CD4-positive, alpha-beta T cell treated with Interleukin-21 for 1 hour (primary cell): ENCODE data around the gene BYSL.
"Not testable (repeated sequence)": the region's sequence is repeated elsewhere in the genome, so short reads cannot be mapped to it uniquely, and the experiment has no call there.

ENCODE experiments used
- DNase-seq: peaks from one replicate; pipeline ENCODE4 v3.0.0-alpha.2; 2020

Gene BYSL

DNA sequence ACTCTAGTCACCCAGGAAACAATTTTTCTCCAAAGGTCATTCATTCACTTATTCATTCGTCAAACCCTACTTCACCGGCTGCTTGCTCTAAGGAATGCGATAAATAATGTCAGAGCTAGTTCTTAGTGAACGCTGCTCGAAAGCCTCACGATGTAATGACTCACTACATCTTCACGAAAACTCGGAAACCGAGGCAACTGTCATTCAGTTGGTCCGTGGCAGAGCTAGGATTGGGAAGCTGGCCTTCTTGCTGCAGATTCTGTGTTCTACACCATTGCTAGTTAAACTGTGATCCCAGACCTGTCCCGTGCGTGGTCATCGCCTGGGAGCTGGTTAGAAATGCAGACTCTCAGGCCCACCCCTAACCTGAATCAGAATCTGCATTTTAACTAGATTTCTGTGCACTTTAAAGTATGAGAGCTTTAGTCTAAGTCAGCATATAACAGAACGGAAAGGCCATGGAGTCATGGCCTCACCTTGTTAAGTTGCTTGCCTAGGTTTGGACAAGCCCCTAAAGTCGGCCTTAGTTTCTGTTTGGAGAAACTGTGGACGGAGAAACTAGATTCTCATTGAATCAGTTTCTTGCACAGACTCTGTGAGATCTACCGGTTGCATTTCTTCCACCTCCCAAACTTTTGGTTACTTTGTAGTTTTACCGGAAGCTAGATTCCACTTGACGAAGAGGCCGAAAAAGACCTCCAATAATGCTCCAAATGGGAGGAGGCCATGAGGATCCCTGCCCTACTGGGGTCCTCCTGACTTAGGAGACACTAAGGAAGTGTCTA is 21.0 kb downstream of the BYSL start:
- no peak for DNase-seq

DNA sequence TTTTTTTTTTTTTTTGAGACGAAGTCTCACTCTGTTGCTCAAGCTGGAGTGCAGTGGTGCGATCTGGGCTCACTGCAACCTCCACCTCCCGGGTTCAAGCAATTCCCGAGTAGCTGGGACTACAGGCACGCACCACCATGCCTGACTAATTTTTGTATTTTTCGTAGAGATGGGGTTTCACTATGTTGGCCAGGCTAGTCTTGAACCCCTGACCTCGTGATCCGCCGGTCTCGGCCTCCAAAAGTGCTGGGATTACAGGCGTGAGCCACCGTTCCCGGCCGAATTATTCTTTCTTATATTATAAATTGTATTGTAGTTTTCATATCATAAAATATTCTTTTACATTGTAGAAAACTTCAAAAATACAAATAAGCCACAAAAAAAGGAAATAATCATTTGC is 21.6 kb downstream of the BYSL start:
- DNase-seq: not testable (repeated sequence)

DNA sequence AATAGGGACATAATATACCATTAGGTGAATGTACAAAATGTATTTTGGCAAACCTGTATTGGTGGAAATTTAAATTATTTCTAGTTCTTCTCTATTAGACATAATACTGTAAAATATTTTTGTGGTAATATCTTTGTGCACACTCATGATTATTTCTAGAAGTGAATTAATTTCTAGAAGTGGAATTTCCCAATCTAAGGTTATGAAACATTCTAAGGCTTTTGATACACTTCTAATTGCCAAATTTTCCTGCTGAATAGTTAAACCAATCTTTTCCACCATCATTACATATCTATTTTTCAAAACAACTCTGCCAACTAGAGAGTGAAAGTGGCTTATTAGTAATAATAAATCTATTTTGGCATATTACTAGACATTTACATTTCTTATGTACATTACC is 22.2 kb downstream of the BYSL start:
- no peak for DNase-seq

DNA sequence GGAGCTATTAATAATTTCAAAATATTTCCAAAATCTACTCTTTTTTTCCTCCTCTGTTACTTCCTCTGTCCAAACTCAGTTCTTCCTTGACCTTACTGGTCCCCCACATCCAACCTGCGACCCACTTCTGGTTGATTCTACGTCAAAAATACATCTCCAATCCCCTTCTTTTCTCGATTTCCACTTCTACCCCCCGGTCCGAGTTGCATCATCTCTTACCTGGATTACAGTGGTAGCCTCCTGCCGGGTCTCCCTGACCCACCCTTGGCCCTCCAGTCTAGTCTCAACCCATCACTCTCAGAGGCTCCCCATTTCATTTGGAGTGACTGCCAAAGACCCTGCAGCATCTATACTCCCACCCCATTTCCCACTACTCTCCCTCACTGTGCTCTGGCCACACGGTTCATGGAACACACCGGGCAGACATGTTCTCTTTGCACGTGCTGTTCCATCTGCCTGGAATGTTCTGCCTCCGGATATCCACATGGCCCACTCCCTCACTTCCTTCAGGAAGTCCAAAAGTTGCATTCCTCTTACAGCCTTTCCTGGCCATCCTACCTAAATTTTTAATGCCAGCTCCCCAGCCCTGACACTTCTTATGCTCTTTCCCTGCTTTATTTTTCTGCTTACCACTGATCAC is 26.4 kb downstream of the BYSL start:
- DNase-seq: no peak

DNA sequence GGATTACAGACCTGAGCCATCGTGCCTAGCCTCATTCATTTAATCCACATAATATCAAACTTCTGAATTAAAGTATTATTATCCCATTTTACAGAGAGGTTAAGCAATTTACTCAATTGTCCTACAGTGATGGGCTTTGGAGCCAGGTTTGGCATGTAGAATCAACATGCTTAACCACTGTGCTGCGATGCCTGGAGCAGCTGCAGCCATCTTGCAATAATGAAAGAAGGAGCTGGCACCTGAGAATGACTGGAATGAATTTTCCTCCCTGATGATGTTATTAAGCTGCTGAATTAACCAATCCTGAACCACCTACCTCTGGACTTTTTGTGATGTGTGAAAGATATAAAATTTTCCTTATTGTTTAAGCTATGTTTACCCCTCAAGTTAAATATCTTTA is 33.4 kb downstream of the BYSL start:
- DNase-seq: no peak

DNA sequence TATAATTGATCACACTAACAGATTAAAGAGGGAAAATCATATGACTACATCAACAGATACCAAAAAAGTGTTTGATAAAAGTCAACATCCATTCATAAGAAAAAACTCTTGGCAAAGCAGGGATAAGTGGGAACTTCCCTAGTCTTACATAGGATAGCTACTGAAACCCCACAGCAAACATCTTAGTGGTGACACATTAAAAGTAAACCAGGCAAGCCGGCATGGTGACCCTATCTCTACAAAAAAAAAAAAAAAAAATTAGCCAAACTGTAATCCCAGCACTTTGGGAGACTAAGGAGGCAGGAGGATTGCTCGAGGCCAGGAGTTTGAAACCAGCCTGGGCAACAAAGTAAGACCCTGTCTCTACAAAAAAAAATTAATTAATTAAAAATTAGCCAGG is 34.1 kb downstream of the BYSL start:
- DNase-seq: no peak

DNA sequence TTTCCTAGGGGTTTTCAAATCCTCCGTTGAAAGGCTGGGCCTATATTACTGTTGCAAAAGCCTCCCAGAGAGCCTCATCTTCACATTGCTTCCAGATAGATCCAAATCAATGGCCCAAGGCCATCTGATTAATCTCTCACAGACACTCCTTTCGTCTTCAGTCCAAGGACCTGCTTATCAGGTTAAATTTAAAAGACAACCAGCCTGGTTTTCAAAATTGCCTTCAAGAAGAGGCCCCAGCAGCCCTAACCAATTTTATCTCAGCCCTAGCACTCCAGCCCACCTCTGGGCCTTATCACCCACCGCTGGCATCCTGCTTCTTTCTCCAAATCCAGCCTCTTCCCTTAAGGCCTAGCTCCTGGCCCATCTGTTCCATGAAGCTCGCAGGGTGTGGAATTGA is 35.8 kb downstream of the BYSL start:
- DNase-seq: no peak

DNA sequence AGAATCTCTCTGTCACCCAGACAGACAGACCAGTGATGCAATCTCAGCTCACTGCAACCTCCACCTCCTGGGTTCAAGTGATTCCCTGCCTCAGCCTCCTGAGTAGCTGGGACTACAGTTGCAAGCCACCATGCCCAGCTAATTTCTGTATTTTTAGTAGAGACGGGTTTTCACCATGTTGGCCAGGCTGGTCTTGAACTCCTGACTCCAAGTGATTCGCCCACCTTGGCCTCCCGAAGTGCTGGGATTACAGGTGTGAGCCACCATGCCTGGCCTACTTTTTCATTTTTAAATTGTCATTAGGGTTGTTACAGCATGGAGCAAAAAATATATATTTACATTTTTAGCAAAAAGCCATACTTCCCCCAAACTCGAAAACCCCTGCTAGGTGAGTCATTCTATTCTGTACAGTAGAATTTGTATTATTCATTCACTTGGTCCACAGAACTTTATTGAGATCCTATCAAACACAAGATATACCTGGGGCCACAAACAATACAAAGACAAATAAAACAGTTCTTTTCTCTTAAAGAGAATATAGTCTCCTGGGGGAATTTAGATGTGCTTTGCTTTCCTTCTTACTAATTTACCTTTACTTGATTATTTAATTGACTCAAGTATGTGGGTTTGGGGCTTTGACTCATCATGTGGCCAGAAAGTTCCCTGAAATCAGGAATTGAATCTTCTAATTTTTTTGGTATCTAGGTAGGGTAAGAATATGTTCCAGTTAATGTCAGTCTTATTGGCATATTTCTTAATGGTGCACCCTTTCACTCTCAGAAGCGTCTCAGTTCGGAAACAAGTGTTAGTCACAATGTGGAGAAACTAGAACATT is 36.9 kb downstream of the BYSL start:
- no peak for DNase-seq

DNA sequence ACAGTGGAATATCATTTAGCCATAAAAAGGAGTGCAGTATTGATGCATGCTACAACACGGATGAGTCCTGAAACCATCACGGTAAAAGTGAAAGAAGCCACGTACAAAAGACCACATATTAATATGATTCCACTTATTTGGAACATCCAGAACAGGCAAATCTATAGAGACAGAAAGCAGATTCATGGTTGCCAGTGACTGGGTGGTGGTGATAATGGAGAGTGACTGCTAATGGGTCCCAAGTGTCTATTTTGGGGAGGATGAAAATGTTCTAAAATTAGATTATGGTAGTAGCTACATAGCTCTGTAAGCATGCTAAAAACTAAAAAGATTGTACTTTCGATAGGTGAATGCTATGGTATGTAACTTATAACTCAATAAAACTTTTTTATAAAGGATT is 38.7 kb downstream of the BYSL start:
- no peak for DNase-seq

DNA sequence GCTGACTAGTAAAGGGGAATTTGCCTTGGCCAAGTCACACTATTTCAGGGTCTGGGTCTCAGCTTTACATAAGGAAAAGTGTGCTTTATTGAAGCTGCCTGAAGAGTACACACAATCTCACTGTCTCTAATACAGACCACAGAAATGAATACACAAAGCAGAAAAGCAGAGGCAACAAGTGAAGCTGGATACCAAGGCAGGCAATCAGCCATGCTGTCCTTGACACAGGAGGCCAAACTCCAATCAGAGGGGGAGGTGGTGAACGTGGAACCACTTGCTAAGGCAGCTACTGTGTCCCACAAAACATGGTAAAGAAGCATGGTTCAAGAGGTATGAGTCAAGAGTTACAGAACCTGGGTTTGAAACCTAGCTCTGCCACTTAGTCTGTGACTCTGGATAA is 42.1 kb downstream of the BYSL start:
- no peak for DNase-seq

DNA sequence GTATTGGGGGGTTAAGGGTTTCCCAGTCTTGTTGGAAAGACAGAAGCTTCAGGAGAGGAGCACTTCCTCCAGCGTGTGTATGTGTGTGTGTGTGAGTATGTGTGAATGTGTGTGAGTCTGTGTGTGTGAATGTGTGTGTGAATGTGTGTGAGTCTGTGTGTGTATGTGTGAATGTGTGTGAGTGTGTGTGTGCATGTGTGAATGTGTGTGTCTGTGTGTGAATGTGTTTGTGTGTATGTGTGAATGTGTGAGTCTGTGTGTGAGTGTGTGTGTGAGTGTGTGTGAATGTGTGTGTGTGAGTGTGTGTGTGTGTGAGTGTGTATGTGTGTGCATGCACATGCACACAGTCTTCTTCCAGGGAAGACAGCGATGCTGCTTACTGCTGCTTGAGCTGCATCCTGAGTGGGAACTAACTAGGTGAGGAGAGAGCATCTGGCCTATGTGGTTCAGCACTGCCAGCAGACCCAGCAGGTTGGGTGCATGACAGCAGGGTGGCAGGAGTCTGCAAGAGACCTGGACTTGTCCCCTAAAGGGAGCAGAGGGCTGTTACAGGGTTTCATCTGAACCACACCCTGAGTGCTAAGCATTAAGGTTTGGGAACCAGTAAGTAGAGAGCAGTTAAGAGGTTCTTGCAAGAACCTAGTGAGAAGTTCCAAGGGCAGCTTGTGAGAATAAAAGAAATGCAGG is 43.0 kb downstream of the BYSL start:
- no peak for DNase-seq

DNA sequence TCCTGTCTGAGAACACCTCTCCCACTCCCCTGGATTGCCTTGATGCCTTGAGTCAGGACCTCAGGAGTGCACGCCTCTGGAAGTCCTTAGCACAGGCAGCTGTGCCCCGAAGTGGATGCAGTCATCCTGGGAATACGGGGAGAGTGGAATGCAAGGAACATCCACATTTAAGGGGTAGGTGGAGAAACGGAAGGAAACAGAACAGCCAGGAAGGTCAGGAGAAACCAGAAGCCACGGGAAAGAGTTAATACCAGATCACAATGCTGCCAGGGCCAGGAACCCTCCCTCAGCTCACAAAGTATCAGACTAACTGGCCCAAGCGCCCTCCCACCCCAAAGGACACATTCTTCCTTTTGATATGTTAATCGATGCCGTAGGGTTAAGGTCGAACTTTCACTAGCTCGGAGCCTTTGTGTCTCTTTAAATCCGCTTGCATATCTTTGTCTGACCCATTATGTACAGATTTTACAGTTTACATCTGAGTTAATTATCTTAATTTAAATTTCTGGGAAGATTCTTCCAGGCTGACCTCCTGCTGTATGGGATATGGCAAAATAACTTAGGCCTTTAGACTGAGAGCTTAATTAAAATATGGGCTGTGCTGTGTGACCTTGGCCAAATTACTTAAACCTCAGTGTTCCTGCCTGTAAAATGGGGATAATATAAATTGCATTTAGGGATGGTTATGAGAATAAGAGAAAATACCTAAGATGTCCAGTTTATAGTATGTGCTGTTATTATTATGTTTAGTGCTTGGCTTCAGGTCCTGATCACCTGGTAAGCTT is 44.3 kb downstream of the BYSL start:
- DNase-seq: no peak

DNA sequence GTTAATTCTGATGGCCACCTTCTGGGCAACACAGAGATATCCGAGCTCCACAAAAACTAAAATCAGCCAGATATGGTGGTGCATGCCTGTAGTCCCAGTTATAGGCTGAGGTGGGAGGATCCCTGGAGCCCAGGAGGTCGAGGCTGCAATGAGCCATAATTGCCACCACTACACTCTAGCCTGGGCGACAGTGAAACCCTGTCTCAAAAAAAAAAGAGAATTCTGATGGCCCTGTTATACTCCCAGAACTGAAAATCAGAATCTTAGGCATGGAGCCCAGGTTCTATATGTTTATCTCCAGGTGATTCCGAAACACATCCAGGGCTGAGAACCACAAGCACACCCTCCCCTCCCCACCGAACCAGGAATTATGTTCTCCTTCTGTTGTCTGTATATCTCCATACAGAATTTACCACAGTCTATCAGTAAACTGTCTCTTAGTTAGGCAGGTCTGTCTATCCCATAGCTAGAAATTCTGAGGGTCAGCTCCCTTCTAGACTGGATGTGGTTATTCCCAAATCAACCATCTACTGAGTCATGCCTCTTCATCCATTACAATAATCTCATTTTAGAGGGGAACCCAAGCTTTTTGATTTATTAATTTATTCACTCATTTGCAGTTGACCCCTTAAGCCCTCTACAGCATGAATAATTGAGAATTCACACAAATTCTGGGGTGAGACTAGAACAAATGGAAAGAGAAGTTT is 45.1 kb downstream of the BYSL start:
- DNase-seq: no peak

DNA sequence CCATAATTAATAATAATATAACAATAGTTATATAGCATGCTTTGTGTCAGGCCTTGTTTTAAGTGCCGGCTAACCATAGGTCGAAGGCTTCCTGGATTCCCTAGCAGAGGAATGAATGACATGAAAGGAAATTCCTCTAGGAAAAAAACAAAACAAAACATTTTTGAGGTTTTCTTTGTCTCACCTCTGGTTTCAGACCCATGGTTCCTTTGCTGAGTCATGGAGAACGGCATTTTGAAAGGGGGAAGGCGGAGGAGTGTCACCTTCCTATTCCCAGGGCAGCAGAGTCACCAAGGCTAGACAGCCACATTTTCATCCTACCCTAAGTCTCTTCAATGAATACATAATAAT is 45.6 kb downstream of the BYSL start:
- DNase-seq: no peak

DNA sequence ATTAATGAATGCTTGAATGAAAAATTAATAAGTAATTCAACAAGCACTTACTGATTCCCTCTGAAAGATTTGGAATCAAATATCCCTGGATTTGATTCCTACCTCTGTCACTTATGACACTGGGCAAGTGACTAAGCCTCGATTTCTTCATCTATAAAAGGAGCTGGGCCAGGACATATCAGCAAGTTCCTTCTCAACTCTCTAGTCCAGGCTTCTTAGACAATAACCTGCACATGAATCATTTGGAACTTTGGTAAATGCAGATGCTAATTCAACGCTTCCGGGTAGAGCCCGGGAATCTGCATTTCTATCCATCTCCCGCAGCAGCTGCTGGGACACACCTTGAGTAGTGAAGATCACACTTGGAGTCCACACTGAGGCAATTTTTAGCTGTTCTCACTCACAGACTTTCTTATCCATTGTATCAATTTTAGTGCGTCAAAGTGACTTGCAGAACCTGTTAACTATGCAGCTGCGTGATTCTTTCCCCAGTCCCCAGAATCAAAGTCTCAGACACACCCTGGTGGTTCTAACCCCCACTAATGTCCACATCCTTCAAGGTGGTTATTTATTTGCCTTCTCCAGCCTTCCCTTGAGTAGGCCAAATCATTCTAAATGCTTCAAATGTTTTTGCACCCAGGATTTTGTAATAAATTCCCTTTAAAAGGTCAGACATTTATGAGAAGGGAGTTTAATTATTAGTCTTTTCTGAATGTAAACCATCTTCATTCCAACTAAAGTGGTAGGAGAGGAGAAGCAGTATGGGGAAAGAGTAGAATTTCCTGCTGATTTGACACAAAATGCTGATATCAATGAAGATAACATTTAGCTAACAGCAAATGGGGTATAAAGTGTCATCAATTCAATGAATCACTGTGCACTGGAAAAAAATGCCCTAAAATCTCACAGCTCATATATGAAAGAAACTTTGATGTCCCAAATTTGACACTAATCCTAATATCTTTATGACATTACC is 46.3 kb downstream of the BYSL start:
- no peak for DNase-seq

DNA sequence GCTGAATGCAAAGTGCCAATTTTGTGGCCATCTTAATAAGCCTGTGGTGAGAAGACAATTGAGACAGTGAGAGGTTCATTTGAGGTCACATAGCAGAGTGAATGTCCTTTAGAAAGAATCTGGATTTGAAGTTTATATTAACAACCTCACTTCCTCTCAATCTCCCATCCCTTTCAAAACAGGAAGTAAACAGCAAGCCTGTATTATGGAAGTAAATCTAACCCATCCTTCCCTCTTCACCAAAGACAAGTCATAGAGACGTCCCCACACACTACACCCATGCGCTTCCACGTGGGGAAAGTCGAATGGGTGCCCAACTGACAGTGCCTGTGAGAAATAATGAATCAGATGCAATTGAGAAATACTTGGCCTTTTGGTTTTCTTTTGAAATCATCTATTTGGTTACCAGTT is 49.1 kb downstream of the BYSL start:
- DNase-seq: no peak

DNA sequence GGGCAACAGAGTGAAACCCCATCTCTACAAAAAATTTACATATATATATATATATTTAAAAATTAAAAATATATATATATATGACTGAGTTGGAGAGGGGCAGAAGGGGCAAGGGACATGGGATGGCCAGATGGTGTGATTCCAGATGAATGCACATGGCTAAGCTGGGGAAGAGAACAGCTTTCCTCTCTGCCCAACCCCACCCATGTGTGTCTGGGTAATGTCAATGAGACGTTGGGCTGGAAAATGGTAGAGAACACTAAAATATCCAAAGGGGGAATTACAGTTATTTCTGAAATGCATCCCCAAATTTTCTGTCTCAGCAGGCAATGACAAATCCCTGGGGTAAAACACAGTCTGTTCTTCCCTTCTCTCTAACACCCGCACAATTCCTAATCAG is 51.5 kb downstream of the BYSL start:
- DNase-seq: no peak

DNA sequence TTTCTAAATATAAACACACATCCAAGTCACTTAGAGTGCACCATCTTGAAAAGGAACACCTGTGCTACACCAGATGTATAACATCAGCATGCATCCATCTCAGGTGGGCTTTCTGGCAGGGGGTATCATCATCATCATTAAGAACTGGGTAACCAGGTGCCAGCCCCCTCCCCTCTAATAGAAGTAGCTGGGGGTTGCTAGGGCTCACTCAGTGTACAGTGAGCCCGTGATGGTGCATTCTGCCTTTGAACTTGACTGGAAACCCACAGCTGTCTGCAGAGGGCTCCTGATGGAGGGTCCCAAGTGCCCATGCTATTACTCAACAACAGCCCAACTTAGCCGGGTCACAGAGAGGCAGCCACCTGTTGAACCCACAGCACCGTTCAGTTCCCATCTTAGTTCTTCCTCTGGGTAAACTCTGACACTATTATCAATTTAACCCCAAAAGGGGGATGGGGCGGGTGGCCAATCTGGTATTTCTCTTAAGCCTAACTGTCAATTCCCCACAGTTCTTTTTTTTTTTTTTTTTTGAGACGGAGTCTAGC is 53.1 kb downstream of the BYSL start:
- no peak for DNase-seq

DNA sequence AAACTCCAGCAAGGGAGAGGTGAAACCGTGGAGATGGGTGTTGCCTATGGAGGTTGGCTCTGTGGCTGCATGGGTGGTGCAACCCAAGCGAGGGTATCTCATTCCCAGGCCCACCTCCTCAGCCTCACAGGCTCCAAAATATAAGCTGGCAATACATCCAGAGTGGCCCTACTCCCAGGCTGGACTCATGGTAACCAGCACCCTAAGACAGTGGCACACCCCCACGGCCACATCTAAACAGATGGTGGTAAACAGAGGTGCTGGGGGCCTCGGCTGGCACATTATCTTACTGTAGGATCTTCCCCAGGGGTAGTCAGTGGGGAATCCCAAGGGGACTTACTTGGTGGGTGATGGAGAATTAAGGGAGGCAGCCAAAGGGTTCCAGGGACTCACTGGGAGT is 54.0 kb downstream of the BYSL start:
- DNase-seq: no peak

DNA sequence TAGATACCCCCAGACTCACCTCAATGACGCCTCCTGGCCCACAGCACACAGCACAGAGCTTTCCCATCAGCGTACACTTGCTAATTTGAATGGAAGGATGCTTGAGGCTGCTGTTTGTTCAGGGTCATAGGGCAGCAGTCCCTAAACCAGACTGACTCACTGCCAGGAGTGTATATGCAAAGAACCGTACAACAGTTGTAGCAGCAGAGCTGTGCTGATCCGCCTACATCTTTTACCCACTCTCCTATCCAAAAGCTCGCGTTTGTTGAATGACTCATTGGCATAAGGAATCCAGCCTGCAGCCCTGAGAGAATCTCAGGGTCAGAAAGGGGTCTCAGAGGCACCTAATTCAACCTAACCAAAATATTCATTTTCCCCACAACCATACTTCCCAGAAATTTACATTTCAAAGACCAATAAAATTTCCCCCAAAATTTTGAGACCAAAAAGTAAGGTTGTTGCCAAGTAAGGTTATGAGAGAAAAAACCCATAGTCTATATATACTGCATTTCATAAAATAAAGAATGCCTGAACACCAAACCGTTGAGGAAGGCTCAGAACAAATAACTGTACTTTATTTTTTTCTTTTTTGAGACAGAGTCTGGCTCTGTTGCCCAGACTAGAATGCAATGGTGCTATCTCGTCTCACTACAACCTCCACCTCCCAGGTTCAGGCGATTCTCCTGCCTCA is 55.6 kb downstream of the BYSL start:
- no peak for DNase-seq
